ENCODE data around the gene GALNT16. TPM values are rescaled to one million over a fixed set of nuclear protein-coding genes. Genes with fewer than 3 reads are reported as not detected.

GALNT16 gene
- total RNA-seq, 5 donors from 2014 or later (not counting 1 experiment from before 2014, with no cell fraction given), result 0.13 to 0.46 TPM; not detected in 3

DNA sequence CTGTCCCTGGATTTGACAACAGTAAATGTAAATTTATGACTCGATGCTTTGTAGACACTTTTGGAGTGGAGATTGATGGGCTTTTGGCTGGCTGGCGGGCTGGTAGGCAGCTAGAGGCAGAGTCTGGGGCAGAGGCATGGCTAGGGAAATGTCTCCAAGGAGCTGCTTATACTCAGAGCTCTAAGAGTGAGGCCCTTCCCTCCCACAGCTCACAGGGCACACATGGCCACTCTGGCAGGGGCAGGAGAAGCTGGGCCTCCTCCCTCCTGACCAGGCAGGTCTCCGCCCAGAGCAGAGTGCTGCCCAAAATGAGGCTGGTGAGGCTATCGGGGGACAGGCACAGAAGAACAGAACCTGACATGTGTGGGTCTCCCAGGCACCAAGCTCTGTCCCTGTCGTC lies 67.5 kb downstream of the GALNT16 start:
- Mint-ChIP-seq H3K36me3 (no peaks in the 10 kb centered on the region), H3K4me3 (no peak overlapping the region), H3K9me3 (no peaks in the 10 kb centered on the region), H3K27me3 (peaks cover 2 to 4% of the 10 kb centered on the region in 2 donors), H3K4me1 (no peaks in the 10 kb centered on the region), H3K27ac (no peak overlapping the region)
- Histone ChIP-seq H3K9me3 (no peaks in the 10 kb centered on the region), H3K4me3 (ENCODE audit: control insufficient read depth in 1 of 2, extremely low read depth in 1 of 2, low read length in 1 of 2) (no peak overlapping the region), H3K4me1 (ENCODE audit: control insufficient read depth in 1 of 2, extremely low read depth in 1 of 2, insufficient read depth in 2 of 2, low read length in 2 of 2) (no peaks in the 10 kb centered on the region), H3K27ac (ENCODE audit: low read length) (no peak overlapping the region), H3K27me3 (replicated peaks in 1 of 2; ENCODE audit: control insufficient read depth in 2 of 2, extremely low read depth in 1 of 2, insufficient read depth in 2 of 2, low read length in 1 of 2) (peaks cover 0 to 18% of the 10 kb centered on the region in 2 experiments), H3K36me3 (ENCODE audit: control insufficient read depth in 2 of 2, extremely low read depth in 1 of 2, insufficient read depth in 1 of 2, low read length in 1 of 2) (no peaks in the 10 kb centered on the region)
- DNase-seq, result peak in 2 of 35 experiments; percentile 2 to 5
- ChIA-PET POLR2A (no interaction called here), CTCF (no interaction called here)
- ATAC-seq (replicated peaks in 1 of 4), result no peak
- WGBS (ENCODE audit: insufficient coverage), result 79% methylated on average over 2 of the region's 5 CpGs

DNA sequence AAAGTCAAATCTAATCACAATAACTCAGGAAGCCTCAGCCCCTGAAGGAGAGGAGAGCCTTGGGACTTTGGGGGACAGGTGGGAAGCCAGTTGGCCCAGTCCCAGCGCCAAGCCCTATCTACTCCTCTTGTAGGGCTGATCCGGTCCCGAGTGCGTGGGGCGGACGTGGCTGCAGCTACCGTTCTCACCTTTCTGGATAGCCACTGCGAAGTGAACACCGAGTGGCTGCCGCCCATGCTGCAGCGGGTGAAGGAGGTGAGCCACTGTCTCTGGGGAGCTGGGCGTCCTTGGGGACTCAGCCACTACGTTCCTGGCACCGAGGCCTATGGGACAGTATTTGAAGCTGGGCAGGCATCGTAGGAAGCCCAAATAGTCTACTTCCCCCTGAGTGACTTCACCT lies 68.4 kb downstream of the GALNT16 start:
- Histone ChIP-seq H3K27me3 (replicated peaks in 1 of 2; ENCODE audit: control insufficient read depth in 2 of 2, extremely low read depth in 1 of 2, insufficient read depth in 2 of 2, low read length in 1 of 2) (peaks cover 0 to 18% of the 10 kb centered on the region in 2 experiments), H3K9me3 (no peaks in the 10 kb centered on the region), H3K27ac (ENCODE audit: low read length) (no peak overlapping the region), H3K36me3 (ENCODE audit: control insufficient read depth in 2 of 2, extremely low read depth in 1 of 2, insufficient read depth in 1 of 2, low read length in 1 of 2) (no peaks in the 10 kb centered on the region), H3K4me3 (ENCODE audit: control insufficient read depth in 1 of 2, extremely low read depth in 1 of 2, low read length in 1 of 2) (no peak overlapping the region), H3K4me1 (ENCODE audit: control insufficient read depth in 1 of 2, extremely low read depth in 1 of 2, insufficient read depth in 2 of 2, low read length in 2 of 2) (no peaks in the 10 kb centered on the region)
- Mint-ChIP-seq H3K4me3 (no peak overlapping the region), H3K36me3 (no peaks in the 10 kb centered on the region), H3K9me3 (no peaks in the 10 kb centered on the region), H3K27me3 (peaks cover 2 to 4% of the 10 kb centered on the region in 2 donors), H3K27ac (no peak overlapping the region), H3K4me1 (no peaks in the 10 kb centered on the region)
- 93% methylated on average over 13 of the region's 15 CpGs for WGBS (ENCODE audit: insufficient coverage)
- ChIA-PET CTCF (no interaction called here), POLR2A (no interaction called here)
- DNase-seq (peak in 1 of 35 experiments; percentile 2), ATAC-seq (replicated peaks in 1 of 4) (no peak)

DNA sequence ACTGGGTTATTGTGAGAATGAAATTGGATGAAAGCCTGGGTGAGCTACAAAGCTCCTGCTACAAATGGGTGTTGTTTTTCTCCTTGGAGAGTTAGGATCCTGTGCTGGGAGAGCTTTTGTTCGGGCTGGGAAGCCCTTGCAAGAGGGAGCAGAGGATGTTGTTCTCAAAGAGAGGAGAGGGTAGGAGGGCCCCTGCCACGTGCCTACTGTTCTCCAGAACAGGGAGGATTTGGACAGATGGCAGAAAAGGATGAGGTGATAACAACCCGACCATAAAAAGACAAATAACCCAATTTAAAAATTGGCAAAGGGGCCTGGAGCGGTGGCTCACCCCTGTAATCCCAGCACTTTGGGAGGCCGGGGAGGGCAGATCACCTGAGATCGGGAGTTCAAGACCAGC lies 68.8 kb downstream of the GALNT16 start:
- POLR2A ChIA-PET, result no interaction called here

DNA sequence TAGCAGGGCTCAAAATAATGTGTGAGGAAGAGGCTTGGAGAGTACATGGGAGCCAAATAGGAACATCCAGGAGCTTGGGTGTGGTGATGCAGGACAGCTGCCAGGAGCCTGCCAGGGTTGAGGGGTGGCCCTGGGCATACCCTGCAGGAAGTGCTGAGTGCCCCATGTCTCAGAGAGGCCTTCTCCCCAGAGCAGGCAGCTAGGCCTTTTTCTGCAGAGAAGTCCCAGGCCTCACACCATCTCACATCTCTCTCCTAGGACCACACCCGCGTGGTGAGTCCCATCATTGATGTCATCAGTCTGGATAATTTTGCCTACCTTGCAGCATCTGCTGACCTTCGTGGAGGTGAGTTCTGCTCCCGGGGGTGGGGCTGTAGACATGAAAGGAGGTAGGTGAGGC lies 71.2 kb downstream of the GALNT16 start:
- Histone ChIP-seq H3K27me3 (replicated peaks in 1 of 2; ENCODE audit: control insufficient read depth in 2 of 2, extremely low read depth in 1 of 2, insufficient read depth in 2 of 2, low read length in 1 of 2) (peaks cover 0 to 4% of the 10 kb centered on the region in 2 experiments), H3K9me3 (no peaks in the 10 kb centered on the region), H3K27ac (ENCODE audit: low read length) (no peak overlapping the region), H3K4me3 (ENCODE audit: control insufficient read depth in 1 of 2, extremely low read depth in 1 of 2, low read length in 1 of 2) (no peak overlapping the region), H3K36me3 (ENCODE audit: control insufficient read depth in 2 of 2, extremely low read depth in 1 of 2, insufficient read depth in 1 of 2, low read length in 1 of 2) (peaks cover 0 to 2% of the 10 kb centered on the region in 2 donors), H3K4me1 (ENCODE audit: control insufficient read depth in 1 of 2, extremely low read depth in 1 of 2, insufficient read depth in 2 of 2, low read length in 2 of 2) (peaks cover 0 to 20% of the 10 kb centered on the region in 2 experiments)
- WGBS (ENCODE audit: insufficient coverage), result 100% methylated on average over 2 of the region's 4 CpGs
- ChIA-PET CTCF (no interaction called here), POLR2A (no interaction called here)
- H3K27me3 Mint-ChIP-seq, result peaks cover 3 to 6% of the 10 kb centered on the region in 2 donors
- ATAC-seq (replicated peaks in 1 of 4) (no peak), DNase-seq (no peak)
- no peak overlapping the region for H3K4me3 Mint-ChIP-seq
- no peak overlapping the region for H3K27ac Mint-ChIP-seq
- H3K9me3 Mint-ChIP-seq, result no peaks in the 10 kb centered on the region
- peaks cover 7 to 20% (median 14%) of the 10 kb centered on the region in 3 donors for H3K4me1 Mint-ChIP-seq
- H3K36me3 Mint-ChIP-seq, result no peaks in the 10 kb centered on the region

More for the DNA sequence above, 68.8 kb downstream of the GALNT16 start:
- Mint-ChIP-seq H3K9me3 (no peaks in the 10 kb centered on the region), H3K4me3 (no peak overlapping the region), H3K27me3 (peaks cover 2 to 4% of the 10 kb centered on the region in 2 donors), H3K4me1 (peaks cover 0 to 2% (median under 1%) of the 10 kb centered on the region in 3 donors), H3K27ac (no peak overlapping the region), H3K36me3 (no peaks in the 10 kb centered on the region)
- Histone ChIP-seq H3K4me3 (ENCODE audit: control insufficient read depth in 1 of 2, extremely low read depth in 1 of 2, low read length in 1 of 2) (no peak overlapping the region), H3K4me1 (ENCODE audit: control insufficient read depth in 1 of 2, extremely low read depth in 1 of 2, insufficient read depth in 2 of 2, low read length in 2 of 2) (peaks cover 0 to under 1% of the 10 kb centered on the region in 2 experiments), H3K9me3 (no peaks in the 10 kb centered on the region), H3K36me3 (ENCODE audit: control insufficient read depth in 2 of 2, extremely low read depth in 1 of 2, insufficient read depth in 1 of 2, low read length in 1 of 2) (no peaks in the 10 kb centered on the region), H3K27me3 (replicated peaks in 1 of 2; ENCODE audit: control insufficient read depth in 2 of 2, extremely low read depth in 1 of 2, insufficient read depth in 2 of 2, low read length in 1 of 2) (peaks cover 0 to 18% of the 10 kb centered on the region in 2 experiments), H3K27ac (ENCODE audit: low read length) (no peak overlapping the region)
- ATAC-seq (replicated peaks in 1 of 4), result no peak
- CTCF ChIA-PET, result no interaction called here
- peak in 1 of 35 experiments; percentile 17 for DNase-seq
- 100% methylated on average over 2 of the region's 6 CpGs for WGBS (ENCODE audit: insufficient coverage)

DNA sequence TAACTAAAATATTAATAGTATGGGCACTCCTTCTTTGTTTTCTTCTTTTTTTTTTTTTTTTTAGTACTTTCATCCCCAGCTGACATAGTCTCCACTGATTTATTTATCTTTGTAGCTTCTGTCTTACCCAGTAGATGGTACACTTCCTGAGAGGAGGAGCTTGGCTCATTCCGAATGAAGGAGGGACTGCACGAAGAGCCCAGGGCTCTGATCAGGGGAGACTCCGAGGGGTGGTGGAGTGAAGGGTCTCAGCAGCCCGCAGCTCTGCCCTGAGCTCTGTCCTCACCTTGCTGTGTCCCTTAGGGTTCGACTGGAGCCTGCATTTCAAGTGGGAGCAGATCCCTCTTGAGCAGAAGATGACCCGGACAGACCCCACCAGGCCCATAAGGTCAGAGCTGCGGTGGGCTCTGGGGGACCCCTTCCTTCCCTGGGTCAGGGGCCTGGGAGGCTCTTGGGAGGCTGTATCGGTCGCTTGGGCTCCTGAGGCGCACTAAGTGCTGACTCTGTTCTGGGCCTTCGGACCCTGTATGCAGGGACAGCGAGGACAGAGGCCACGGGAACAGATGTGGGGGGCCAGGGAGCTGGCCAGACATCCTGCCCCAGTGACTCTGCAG lies 72.9 kb downstream of the GALNT16 start:
- Mint-ChIP-seq H3K36me3 (no peaks in the 10 kb centered on the region), H3K4me1 (peaks cover 7 to 23% (median 14%) of the 10 kb centered on the region in 3 donors), H3K27ac (no peak overlapping the region), H3K4me3 (no peak overlapping the region), H3K27me3 (peaks cover 0 to 7% of the 10 kb centered on the region in 2 donors), H3K9me3 (no peaks in the 10 kb centered on the region)
- no peak for ATAC-seq (replicated peaks in 1 of 4)
- Histone ChIP-seq H3K36me3 (ENCODE audit: control insufficient read depth in 2 of 2, extremely low read depth in 1 of 2, insufficient read depth in 1 of 2, low read length in 1 of 2) (peaks cover 0 to 2% of the 10 kb centered on the region in 2 donors), H3K9me3 (no peaks in the 10 kb centered on the region), H3K27ac (ENCODE audit: low read length) (no peak overlapping the region), H3K4me3 (ENCODE audit: control insufficient read depth in 1 of 2, extremely low read depth in 1 of 2, low read length in 1 of 2) (no peak overlapping the region), H3K27me3 (replicated peaks in 1 of 2; ENCODE audit: control insufficient read depth in 2 of 2, extremely low read depth in 1 of 2, insufficient read depth in 2 of 2, low read length in 1 of 2) (peaks cover 0 to 5% of the 10 kb centered on the region in 2 experiments), H3K4me1 (ENCODE audit: control insufficient read depth in 1 of 2, extremely low read depth in 1 of 2, insufficient read depth in 2 of 2, low read length in 2 of 2) (peaks cover 0 to 20% of the 10 kb centered on the region in 2 experiments)
- WGBS (ENCODE audit: insufficient coverage), result 81% methylated on average over 12 of the region's 13 CpGs
- POLR2A ChIA-PET, result no interaction called here
- DNase-seq, result no peak
- CTCF ChIA-PET, result interaction anchor here in 1 of 2 donors (0.5 kb wide), 1 partner anchor 475 kb away, joined by 4 read pairs; no protein-coding TSS in a partner anchor

DNA sequence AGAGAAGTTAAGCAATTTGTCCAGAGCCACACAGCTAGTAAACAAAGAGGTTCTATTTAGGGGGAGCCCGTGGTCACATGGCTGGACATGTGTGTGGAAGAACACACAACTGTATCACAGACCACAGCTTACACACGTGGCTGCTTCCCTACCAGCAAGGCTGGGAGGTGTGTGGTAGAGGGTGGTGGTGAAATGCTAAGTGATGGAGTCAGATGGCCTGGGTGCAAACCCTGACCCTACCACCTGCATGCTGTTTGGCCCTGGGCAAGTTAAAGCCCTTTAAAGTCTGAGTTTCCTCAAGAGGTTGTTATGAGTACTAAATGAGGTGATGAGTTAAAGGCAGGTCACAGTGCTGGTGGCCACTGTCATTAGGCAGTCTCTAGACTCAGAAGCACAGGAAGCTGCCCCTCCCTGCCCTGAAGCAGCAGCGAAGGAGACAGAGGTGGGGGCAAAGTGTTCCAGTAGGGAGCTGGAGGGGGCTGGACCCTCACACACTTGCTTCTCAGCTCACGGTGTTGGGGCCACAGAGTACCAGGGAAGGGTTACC lies 73.9 kb downstream of the GALNT16 start:
- CTCF ChIA-PET, result no interaction called here
- no peak overlapping the region for H3K4me3 ChIP-seq (ENCODE audit: control insufficient read depth in 1 of 2, extremely low read depth in 1 of 2, low read length in 1 of 2)
- no peak overlapping the region for H3K27ac ChIP-seq (ENCODE audit: low read length)
- peaks cover 0 to 20% of the 10 kb centered on the region in 2 experiments for H3K4me1 ChIP-seq (ENCODE audit: control insufficient read depth in 1 of 2, extremely low read depth in 1 of 2, insufficient read depth in 2 of 2, low read length in 2 of 2)
- Mint-ChIP-seq H3K36me3 (no peaks in the 10 kb centered on the region), H3K27me3 (peaks cover 0 to 7% of the 10 kb centered on the region in 2 donors), H3K27ac (no peak overlapping the region), H3K9me3 (no peaks in the 10 kb centered on the region), H3K4me3 (no peak overlapping the region), H3K4me1 (peaks cover 7 to 23% (median 14%) of the 10 kb centered on the region in 3 donors)
- DNase-seq (no peak), ATAC-seq (replicated peaks in 1 of 4) (no peak)
- H3K9me3 ChIP-seq, result no peaks in the 10 kb centered on the region
- H3K36me3 ChIP-seq (ENCODE audit: control insufficient read depth in 2 of 2, extremely low read depth in 1 of 2, insufficient read depth in 1 of 2, low read length in 1 of 2), result peaks cover 0 to 2% of the 10 kb centered on the region in 2 donors
- POLR2A ChIA-PET, result no interaction called here
- WGBS (ENCODE audit: insufficient coverage), result 43% methylated on average over 2 of the region's 4 CpGs
- H3K27me3 ChIP-seq (replicated peaks in 1 of 2; ENCODE audit: control insufficient read depth in 2 of 2, extremely low read depth in 1 of 2, insufficient read depth in 2 of 2, low read length in 1 of 2), result peaks cover 0 to 15% of the 10 kb centered on the region in 2 experiments
